GM23338 (cell line): ENCODE results near the gene CIAPIN1.

Experiments
- CTCF ChIP-seq, 2 experiments: fragments of 200-600 bp in 1 of 2; sonication (generic) in 1 of 2; conservative IDR thresholded peaks; 2 replicates each; pipeline versions ENCODE4 v1.5.1 to v1.6.1; 2016 to 2017; ENCODE audit warnings: antibody characterized with exemption in 2 of 2, low read depth in 2 of 2, mild to moderate bottlenecking in 2 of 2, moderate library complexity in 1 of 2
- EZH2 ChIP-seq: fragments of 200-600 bp; sonication (generic); IDR thresholded peaks from one replicate; pipeline ENCODE4 v1.8.0; 2017; ENCODE audit warnings: antibody characterized with exemption, mild to moderate bottlenecking, low read depth; ENCODE audit not compliant: unreplicated experiment
- EZH2phosphoT487 ChIP-seq: fragments of 200-600 bp; sonication (generic); IDR thresholded peaks from one replicate; pipeline ENCODE4 v1.8.1; 2018; ENCODE audit warnings: antibody characterized with exemption; ENCODE audit not compliant: unreplicated experiment
- REST ChIP-seq: IDR thresholded peaks from one replicate; pipeline ENCODE4 v1.6.1; 2018; ENCODE audit warnings: antibody characterized with exemption; ENCODE audit not compliant: unreplicated experiment

GRCh38 chr16:57380671-57381462, 66.3 kb downstream of the CIAPIN1 start:
- TF ChIP-seq REST: no peak
- TF ChIP-seq CTCF (conservative IDR thresholded peaks at IDR 0.05; ENCODE audit: low read depth in 2 of 2): no peak
- TF ChIP-seq EZH2phosphoT487: no peak
- TF ChIP-seq EZH2: no peak
